Lower leg skin (tissue), 4 donors: ENCODE data around the gene TMEM35A. TPM values are rescaled to one million over a fixed set of nuclear protein-coding genes. Genes with fewer than 3 reads are reported as not detected.

ENCODE experiments used
- DNase-seq, 2 donors: peaks; one replicate each; pipeline ENCODE4 v3.0.0-alpha.2; 2019; ENCODE audit warnings: low spot score in 2 of 2
- H3K4me3 ChIP-seq: fragments of 200-600 bp; sonication (generic); 2 replicates; pipeline ENCODE4 v1.5.1; 2017; ENCODE audit warnings: mild to moderate bottlenecking, low read depth; ENCODE audit not compliant: poor library complexity, severe bottlenecking
- POLR2A ChIP-seq, 2 donors: fragments of 450-650 bp; IDR thresholded peaks; one replicate each; pipeline ENCODE4 v1.6.1; 2016 to 2017; ENCODE audit warnings: antibody characterized with exemption in 2 of 2, mild to moderate bottlenecking in 1 of 2, moderate library complexity in 1 of 2
- WGBS, 2 donors: methylation state at CpG; one replicate each; pipeline ENCODE4 v1.1.5; 2018; 5-methylcytosine and 5-hydroxymethylcytosine counted together
- intact Hi-C: fragments of 100-400 bp; cut with DNase I; formaldehyde crosslinking; loops from one replicate; pipeline ENCODE4 v1.15.0; 2023; ENCODE audit warnings: low total_unique reads
- total RNA-seq, 4 donors: library from RNA; depleted of rRNA; stranded (reverse); fragments of >200 nt; gene quantifications; one replicate each; pipeline ENCODE4 v1.1.0, GENCODE V29; 2016
- TF ChIP-seq, protein P1 (sequence below), 3 donors: fragments of 450-650 bp; IDR thresholded peaks; one replicate each; pipeline ENCODE4 v1.5.1; 2016; ENCODE audit warnings: antibody characterized with exemption in 3 of 3, mild to moderate bottlenecking in 3 of 3, moderate library complexity in 2 of 3

TMEM35A gene
- total RNA-seq, 4 donors from 2014 or later = 0.10 to 0.45 (median 0.17) TPM; not detected in 1

DNA sequence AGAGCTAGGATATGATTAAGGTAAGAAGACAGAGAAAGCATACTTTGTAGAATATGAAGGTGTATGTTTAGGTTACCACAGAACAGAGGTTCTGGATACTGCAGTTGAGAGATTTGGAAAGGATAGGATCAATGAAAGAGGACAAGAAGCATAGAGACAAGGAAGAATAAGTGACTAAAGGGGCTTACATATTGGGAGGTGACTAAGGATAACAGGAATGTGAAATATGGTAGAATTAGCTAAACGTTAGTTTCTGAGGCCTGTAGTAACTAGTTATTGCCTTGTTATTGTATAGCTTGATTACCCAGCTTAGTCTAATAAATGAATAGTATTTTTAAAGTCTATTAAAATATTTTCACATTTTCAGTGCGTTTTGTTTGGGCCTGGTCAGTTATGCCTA is 57.6 kb downstream of the TMEM35A start:
- TF ChIP-seq, protein P1, sequence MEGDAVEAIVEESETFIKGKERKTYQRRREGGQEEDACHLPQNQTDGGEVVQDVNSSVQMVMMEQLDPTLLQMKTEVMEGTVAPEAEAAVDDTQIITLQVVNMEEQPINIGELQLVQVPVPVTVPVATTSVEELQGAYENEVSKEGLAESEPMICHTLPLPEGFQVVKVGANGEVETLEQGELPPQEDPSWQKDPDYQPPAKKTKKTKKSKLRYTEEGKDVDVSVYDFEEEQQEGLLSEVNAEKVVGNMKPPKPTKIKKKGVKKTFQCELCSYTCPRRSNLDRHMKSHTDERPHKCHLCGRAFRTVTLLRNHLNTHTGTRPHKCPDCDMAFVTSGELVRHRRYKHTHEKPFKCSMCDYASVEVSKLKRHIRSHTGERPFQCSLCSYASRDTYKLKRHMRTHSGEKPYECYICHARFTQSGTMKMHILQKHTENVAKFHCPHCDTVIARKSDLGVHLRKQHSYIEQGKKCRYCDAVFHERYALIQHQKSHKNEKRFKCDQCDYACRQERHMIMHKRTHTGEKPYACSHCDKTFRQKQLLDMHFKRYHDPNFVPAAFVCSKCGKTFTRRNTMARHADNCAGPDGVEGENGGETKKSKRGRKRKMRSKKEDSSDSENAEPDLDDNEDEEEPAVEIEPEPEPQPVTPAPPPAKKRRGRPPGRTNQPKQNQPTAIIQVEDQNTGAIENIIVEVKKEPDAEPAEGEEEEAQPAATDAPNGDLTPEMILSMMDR (IDR thresholded peaks at IDR 0.05) = no peak
- no peak for TF ChIP-seq POLR2A (IDR thresholded peaks at IDR 0.05)
- intact Hi-C loops = no loop called here
- no peak for DNase-seq
- WGBS, 2 donors = 59 to 77% methylated on average over 2 of the region's 2 CpGs
- no peak overlapping the region for H3K4me3 ChIP-seq

Other genes with a start within 250 kb of the TMEM35A start
- 1 to 10 TPM in 1 of 4 donors, under 1 TPM in 1, not detected in 2; 0.84 to 1.9 TPM for gene NOX1, start 204.5 kb upstream of the TMEM35A start, total RNA-seq
- gene XKRX, start 150.0 kb upstream of the TMEM35A start, total RNA-seq = 10 to 100 TPM; 37.9 to 68.9 (median 51.3) TPM
- not detected for gene ARL13A, start 109.2 kb upstream of the TMEM35A start, total RNA-seq
- gene TRMT2B, start 26.8 kb upstream of the TMEM35A start, total RNA-seq = 10 to 100 TPM; 12.5 to 23.7 (median 14.6) TPM
- gene CENPI, start 19.3 kb downstream of the TMEM35A start, total RNA-seq = 1 to 10 TPM in 1 of 4 donors, under 1 TPM in 3; 0.29 to 2.1 (median 0.54) TPM
- gene DRP2, start 140.9 kb downstream of the TMEM35A start, total RNA-seq = under 1 TPM; 0.08 to 0.39 (median 0.18) TPM
- 1 to 10 TPM in 1 of 4 donors, under 1 TPM in 3; 0.45 to 1.5 (median 0.67) TPM for gene TAF7L, start 212.5 kb downstream of the TMEM35A start, total RNA-seq